SK-N-SH (cell line): ENCODE data around the gene EMC7. TPM values are rescaled to one million over a fixed set of nuclear protein-coding genes. Genes with fewer than 3 reads are reported as not detected.

Experiments
- CTCF ChIA-PET: fragments of 300-600, 350-600 bp; formaldehyde crosslinking; extraction: SDS; loops from one replicate; lab custom pipeline; 2021; lab: Yijun Ruan, JAX
- POLR2A ChIA-PET: fragments of 350-600 bp; sonication (Branson Sonifier 250); formaldehyde crosslinking; extraction: SDS; loops from one replicate; lab custom pipeline; 2020; ENCODE audit warnings: antibody characterized with exemption, inconsistent platforms; lab: Yijun Ruan, JAX
- DNase-seq: peaks from one replicate; pipeline ENCODE4 v3.0.0; 2012
- H2AFZ ChIP-seq: fragments of 200-600 bp; sonication (generic); 2 replicates; pipeline ENCODE4 v1.8.1; 2016; ENCODE audit warnings: antibody characterized with exemption, mild to moderate bottlenecking, low read depth
- H3F3A ChIP-seq: fragments of 200-600 bp; sonication (generic); replicated peaks from 2 replicates; pipeline ENCODE3; 2016; ENCODE audit warnings: antibody characterized with exemption, mild to moderate bottlenecking; ENCODE audit not compliant: insufficient read depth
- H3K27ac ChIP-seq, 2 experiments: fragments of 200-500 bp in 1 of 2; fragments of 200-600 bp in 1 of 2; sonication (Bioruptor generic) in 1 of 2; sonication (generic), shearing (Covaris generic) in 1 of 2; 2 replicates each; pipeline versions ENCODE4 v1.5.1 to v1.6.1; 2014 to 2016; ENCODE audit warnings: low read depth in 2 of 2, inconsistent platforms in 1 of 2, low read length in 1 of 2, mild to moderate bottlenecking in 1 of 2, mixed read lengths in 1 of 2
- H3K27me3 ChIP-seq: fragments of 200-600 bp; sonication (generic), shearing (Covaris generic); 2 replicates; pipeline ENCODE4 v1.6.1; 2016; ENCODE audit warnings: mixed run types; ENCODE audit not compliant: insufficient read depth
- H3K36me3 ChIP-seq, 2 experiments: fragments of 200-500 bp in 1 of 2; fragments of 200-600 bp in 1 of 2; sonication (Bioruptor generic) in 1 of 2; sonication (generic) in 1 of 2; replicated peaks in 1 of 2; 2 replicates each; pipeline versions ENCODE3 to v1.5.1; 2014 to 2016; ENCODE audit warnings: low read length in 1 of 2, mild to moderate bottlenecking in 1 of 2; ENCODE audit not compliant: insufficient read depth in 2 of 2, control insufficient read depth in 1 of 2
- H3K4me1 ChIP-seq, 2 experiments: fragments of 200-500 bp in 1 of 2; fragments of 200-600 bp in 1 of 2; sonication (Bioruptor generic) in 1 of 2; sonication (generic), shearing (Covaris generic) in 1 of 2; 2 replicates each; pipeline versions ENCODE4 v1.5.1 to v1.6.1; 2014 to 2016; ENCODE audit warnings: low read depth in 1 of 2, low read length in 1 of 2, mixed run types in 1 of 2; ENCODE audit not compliant: insufficient read depth in 2 of 2, control insufficient read depth in 1 of 2
- H3K4me2 ChIP-seq: fragments of 200-600 bp; sonication (generic), shearing (Covaris generic); 2 replicates; pipeline ENCODE4 v1.6.1; 2017; ENCODE audit warnings: mixed run types
- H3K4me3 ChIP-seq, 2 experiments: fragments of 200-500 bp in 1 of 2; fragments of 200-600 bp in 1 of 2; sonication (Bioruptor generic) in 1 of 2; sonication (generic), shearing (Covaris generic) in 1 of 2; 2 replicates each; pipeline versions ENCODE4 v1.5.1 to v1.8.1; 2014 to 2016; ENCODE audit warnings: low read depth in 2 of 2, inconsistent platforms in 1 of 2, low read length in 1 of 2, mild to moderate bottlenecking in 1 of 2, mixed read lengths in 1 of 2, moderate library complexity in 1 of 2
- H3K79me2 ChIP-seq: fragments of 200-600 bp; sonication (generic); 2 replicates; pipeline ENCODE4 v1.8.1; 2017; ENCODE audit warnings: mild to moderate bottlenecking; ENCODE audit not compliant: insufficient read depth
- H3K9ac ChIP-seq: fragments of 200-600 bp; sonication (generic); 2 replicates; pipeline ENCODE4 v1.6.1; 2017; ENCODE audit warnings: mixed run types
- H3K9me2 ChIP-seq: fragments of 200-600 bp; sonication (generic); 2 replicates; pipeline ENCODE4 v1.6.1; 2017; ENCODE audit warnings: mixed run types
- H3K9me3 ChIP-seq: fragments of 200-600 bp; sonication (generic); 2 replicates; pipeline ENCODE4 v1.6.1; 2017; ENCODE audit warnings: mixed run types, mild to moderate bottlenecking, moderate library complexity
- H4K20me1 ChIP-seq: fragments of 200-600 bp; sonication (generic); 2 replicates; pipeline ENCODE4 v1.6.1; 2017; ENCODE audit warnings: mild to moderate bottlenecking, mixed run types; ENCODE audit not compliant: insufficient read depth
- CTCF ChIP-seq: fragments of 200-600 bp; sonication (generic); IDR thresholded peaks from 2 replicates; pipeline ENCODE4 v1.6.1; 2017; ENCODE audit warnings: antibody characterized with exemption, mild to moderate bottlenecking, moderate library complexity
- EP300 ChIP-seq, 2 experiments: IDR thresholded peaks; 2 replicates each; pipeline versions ENCODE4 v1.4.0 to v1.6.1; 2012; ENCODE audit warnings: borderline replicate concordance in 1 of 2, low read depth in 1 of 2, low read length in 1 of 2
- FOSL2 ChIP-seq: IDR thresholded peaks from 2 replicates; pipeline ENCODE4 v1.4.0; 2012; ENCODE audit warnings: low read depth, mild to moderate bottlenecking, moderate library complexity, borderline replicate concordance
- FOXJ3 ChIP-seq: sonication (generic); formaldehyde crosslinking; IDR thresholded peaks from 2 replicates; pipeline ENCODE4 v1.5.1; 2020; ENCODE audit warnings: mild to moderate bottlenecking, missing genetic modification reagents
- FOXM1 ChIP-seq: IDR thresholded peaks from 2 replicates; pipeline ENCODE4 v1.4.0; 2012; ENCODE audit warnings: low read depth, mild to moderate bottlenecking
- IRF3 ChIP-seq: fragments of 150-350 bp; IDR thresholded peaks from 2 replicates; pipeline ENCODE4 v1.6.1; 2016; ENCODE audit warnings: mild to moderate bottlenecking, low read depth, low read length
- JUND ChIP-seq: IDR thresholded peaks from 2 replicates; pipeline ENCODE4 v1.4.0; 2012
- MAX ChIP-seq: IDR thresholded peaks from 2 replicates; pipeline ENCODE4 v1.4.0; 2012; ENCODE audit warnings: low read depth
- MEF2A ChIP-seq: IDR thresholded peaks from 2 replicates; pipeline ENCODE4 v1.4.0; 2012; ENCODE audit warnings: low read depth, borderline replicate concordance
- MXI1 ChIP-seq: IDR thresholded peaks from 2 replicates; pipeline ENCODE4 v1.6.1; 2012; ENCODE audit warnings: mild to moderate bottlenecking, low read depth, low read length, improper control_type of control experiment
- NRF1 ChIP-seq: IDR thresholded peaks from 2 replicates; pipeline ENCODE4 v1.6.1; 2012; ENCODE audit warnings: low read depth, mild to moderate bottlenecking, low read length
- PBX3 ChIP-seq: IDR thresholded peaks from 2 replicates; pipeline ENCODE4; 2012
- POLR2AphosphoS5 ChIP-seq: IDR thresholded peaks from 2 replicates; pipeline ENCODE4 v1.6.1; 2012; ENCODE audit warnings: low read depth, low read length
- RAD21 ChIP-seq: IDR thresholded peaks from 2 replicates; pipeline ENCODE4 v1.6.1; 2012; ENCODE audit warnings: mild to moderate bottlenecking, low read length
- RCOR1 ChIP-seq: fragments of 150-350 bp; IDR thresholded peaks from 2 replicates; pipeline ENCODE4 v1.6.1; 2017; ENCODE audit warnings: antibody characterized with exemption, low read length
- RFX5 ChIP-seq: IDR thresholded peaks from 2 replicates; pipeline ENCODE4 v1.6.1; 2012; ENCODE audit warnings: mild to moderate bottlenecking, improper control_type of control experiment, low read length
- RXRA ChIP-seq: IDR thresholded peaks from 2 replicates; pipeline ENCODE4 v1.4.0; 2012; ENCODE audit warnings: low read depth, mild to moderate bottlenecking, borderline replicate concordance
- SIN3A ChIP-seq: IDR thresholded peaks from 2 replicates; pipeline ENCODE4 v1.6.1; 2012; ENCODE audit warnings: low read depth, mild to moderate bottlenecking, low read length, moderate library complexity, borderline replicate concordance
- TAF1 ChIP-seq: IDR thresholded peaks from 2 replicates; pipeline ENCODE4 v1.6.1; 2012; ENCODE audit warnings: low read depth, mild to moderate bottlenecking, low read length, moderate library complexity, borderline replicate concordance
- TCF12 ChIP-seq: IDR thresholded peaks from 2 replicates; pipeline ENCODE4 v1.4.0; 2012
- TEAD4 ChIP-seq: IDR thresholded peaks from 2 replicates; pipeline ENCODE4 v1.4.0; 2012; ENCODE audit warnings: mild to moderate bottlenecking, borderline replicate concordance; ENCODE audit not compliant: insufficient read depth
- USF2 ChIP-seq: fragments of 150-350 bp; IDR thresholded peaks from 2 replicates; pipeline ENCODE4 v1.6.1; 2017; ENCODE audit warnings: antibody characterized with exemption, low read length, low read depth, borderline replicate concordance
- YY1 ChIP-seq: IDR thresholded peaks from 2 replicates; pipeline ENCODE4 v1.4.0; 2012; ENCODE audit warnings: low read depth, mild to moderate bottlenecking
- WGBS: methylation state at CpG from one replicate; pipeline ENCODE4 v1.1.6; 2017; ENCODE audit warnings: low lambda C conversion rate; 5-methylcytosine and 5-hydroxymethylcytosine counted together
- polyA plus RNA-seq, 3 experiments: library from polyadenylated mRNA; depleted of rRNA; stranded (reverse); fragments of >200 nt; gene quantifications; 2 replicates each; pipeline ENCODE4 v1.2.3, GENCODE V29; 2012

Gene EMC7
- polyA plus RNA-seq, 1 of the 3 experiments (the other 2 are of a cell fraction), result 92.3 TPM

GRCh38 chr15:34128898-34129297, 27.2 kb upstream of the EMC7 start:
- ChIA-PET POLR2A (no interaction called here), CTCF (interaction anchor here (1.4 to 2.6 kb wide), 2 partner anchors 9 to 12 kb away, joined by 3 to 8 read pairs; no protein-coding TSS in a partner anchor)
- no peaks in the 10 kb centered on the region for H3K9me2 ChIP-seq
- H3K4me1 ChIP-seq, result no peaks in the 10 kb centered on the region
- TF ChIP-seq MEF2A (no peak), POLR2AphosphoS5 (no peak), JUND (no peak), IRF3 (no peak), NRF1 (no peak), TCF12 (no peak), RCOR1 (no peak), CTCF (no peak), RAD21 (no peak), RXRA (no peak), FOXJ3 (CRISPR knock-in tag) (no peak), MXI1 (no peak), TAF1 (no peak), FOSL2 (no peak), EP300 (IDR thresholded peaks at IDR 0.05; ENCODE audit: borderline replicate concordance in 1 of 2, low read depth in 1 of 2, low read length in 1 of 2) (no peak), SIN3A (no peak)
- peaks cover 0 to 13% of the 10 kb centered on the region in 2 experiments for H3K36me3 ChIP-seq
- H4K20me1 ChIP-seq, result no peaks in the 10 kb centered on the region
- WGBS, result 46% methylated on average over 2 of the region's 2 CpGs
- H3K9me3 ChIP-seq, result no peaks in the 10 kb centered on the region
- H3K27ac ChIP-seq, result no peak overlapping the region
- no peaks in the 10 kb centered on the region for H3K79me2 ChIP-seq
- no peak for DNase-seq
- H3K9ac ChIP-seq, result no peak overlapping the region
- no peaks in the 10 kb centered on the region for H3K27me3 ChIP-seq
- no peak overlapping the region for H3K4me3 ChIP-seq
- H3F3A ChIP-seq, result peaks cover 7% of the 10 kb centered on the region
- H3K4me2 ChIP-seq, result no peak overlapping the region
- H2AFZ ChIP-seq, result no peak overlapping the region

GRCh38 chr15:34126522-34126921, 24.9 kb upstream of the EMC7 start:
- Histone ChIP-seq H3K79me2 (no peaks in the 10 kb centered on the region), H2AFZ (no peak overlapping the region), H3K36me3 (no peaks in the 10 kb centered on the region), H3F3A (peaks cover 7% of the 10 kb centered on the region), H3K9me3 (no peaks in the 10 kb centered on the region), H3K4me3 (no peak overlapping the region), H3K27me3 (no peaks in the 10 kb centered on the region), H3K27ac (no peak overlapping the region), H3K9me2 (no peaks in the 10 kb centered on the region), H3K4me2 (no peak overlapping the region), H3K4me1 (no peaks in the 10 kb centered on the region), H4K20me1 (no peaks in the 10 kb centered on the region), H3K9ac (no peak overlapping the region)
- no peak for DNase-seq
- ChIA-PET CTCF (interaction anchor here (0.9 kb wide), 1 partner anchor 83 kb away, joined by 3 read pairs; the partner anchor contains the start of gene KATNBL1), POLR2A (no interaction called here)
- TF ChIP-seq USF2 (no peak), EP300 (IDR thresholded peaks at IDR 0.05; ENCODE audit: borderline replicate concordance in 1 of 2, low read depth in 1 of 2, low read length in 1 of 2) (no peak), FOXM1 (no peak), TEAD4 (no peak), MAX (no peak), IRF3 (no peak), RFX5 (no peak), TCF12 (no peak), PBX3 (no peak), RAD21 (no peak), YY1 (no peak), TAF1 (no peak)
